ENCODE results near the gene RALGPS1.

DNA sequence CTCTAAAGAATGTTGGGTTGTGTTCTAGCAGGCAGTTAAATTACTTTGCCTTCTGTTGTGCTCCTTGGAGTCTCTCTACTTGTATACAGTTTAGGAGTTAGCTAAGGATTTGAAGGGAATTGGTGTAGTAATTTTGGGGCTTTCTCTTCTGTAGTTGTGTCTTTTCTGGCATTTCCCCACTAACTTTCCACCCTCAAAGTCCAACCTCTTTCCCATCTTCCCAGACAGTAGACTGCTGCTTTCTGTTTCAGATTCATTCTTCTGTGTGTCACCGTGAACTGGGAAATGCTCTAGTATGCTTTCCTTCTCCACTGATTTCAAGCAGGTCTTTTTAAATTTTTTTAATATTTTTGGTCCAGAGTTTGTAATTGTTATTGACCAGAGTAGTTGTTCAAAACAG lies 212.4 kb downstream of the RALGPS1 start:
- no peak for TF ChIP-seq POLR2A (IDR thresholded peaks at IDR 0.05)
- no peak for TF ChIP-seq CTCF (IDR thresholded peaks at IDR 0.05)
